ENCODE results near the gene ACVR2A. TPM values are rescaled to one million over a fixed set of nuclear protein-coding genes. Genes with fewer than 3 reads are reported as not detected.

The ACVR2A gene
- total RNA-seq, 4 donors from 2014 or later, result 21.1 to 32.4 (median 22.6) TPM

GRCh38 chr2:147860009-147860408, 15.2 kb downstream of the ACVR2A start:
- TF ChIP-seq CTCF (IDR thresholded peaks at IDR 0.05; ENCODE audit: low read depth), result no peak

- TF ChIP-seq CTCF (IDR thresholded peaks at IDR 0.05; ENCODE audit: low read depth), result no peak
Observed at GRCh38 chr2:147862859-147863516, 18.2 kb downstream of the ACVR2A start.

- no peak for TF ChIP-seq CTCF (IDR thresholded peaks at IDR 0.05; ENCODE audit: low read depth)
Observed at GRCh38 chr2:147863835-147864234, 19.0 kb downstream of the ACVR2A start.

- TF ChIP-seq CTCF (IDR thresholded peaks at IDR 0.05; ENCODE audit: low read depth), result no peak
Observed at GRCh38 chr2:147865560-147865959, 20.7 kb downstream of the ACVR2A start.

GRCh38 chr2:147867050-147867449, 22.2 kb downstream of the ACVR2A start:
- TF ChIP-seq CTCF (IDR thresholded peaks at IDR 0.05; ENCODE audit: low read depth), result no peak

- no peak for TF ChIP-seq CTCF (IDR thresholded peaks at IDR 0.05; ENCODE audit: low read depth)
Observed at GRCh38 chr2:147869934-147870333, 25.1 kb downstream of the ACVR2A start.

GRCh38 chr2:147872967-147873366, 28.1 kb downstream of the ACVR2A start:
- no peak for TF ChIP-seq CTCF (IDR thresholded peaks at IDR 0.05; ENCODE audit: low read depth)
